ENCODE measurements around the gene PPM1K.

The PPM1K gene

GRCh38 chr4:88280228-88280795, 4.0 kb downstream of the PPM1K start:
- DNase-seq (ENCODE audit: insufficient read length, low spot score), result no peak
- peak; percentile 28 for FAIRE-seq
- no peak for TF ChIP-seq POU2F2 (IDR thresholded peaks at IDR 0.05; ENCODE audit: low read depth, low read length)
- no peak for TF ChIP-seq POLR2A (IDR thresholded peaks at IDR 0.05; ENCODE audit: low read depth, low read length)
- no peak for TF ChIP-seq TAF1 (IDR thresholded peaks at IDR 0.05; ENCODE audit: low read depth, low read length)
- TF ChIP-seq SPI1 (IDR thresholded peaks at IDR 0.05; ENCODE audit: low read depth, low read length), result no peak
- no peak for TF ChIP-seq POLR2AphosphoS5 (IDR thresholded peaks at IDR 0.05; ENCODE audit: low read depth, low read length)
- no peak for TF ChIP-seq PAX5 (IDR thresholded peaks at IDR 0.05; ENCODE audit: insufficient read depth, low read length, severe bottlenecking)

- no peak for DNase-seq (ENCODE audit: insufficient read length, low spot score)
- TF ChIP-seq SPI1 (IDR thresholded peaks at IDR 0.05; ENCODE audit: low read depth, low read length) (no peak), POLR2A (IDR thresholded peaks at IDR 0.05; ENCODE audit: low read depth, low read length) (no peak), POU2F2 (IDR thresholded peaks at IDR 0.05; ENCODE audit: low read depth, low read length) (no peak), POLR2AphosphoS5 (IDR thresholded peaks at IDR 0.05; ENCODE audit: low read depth, low read length) (no peak), PAX5 (IDR thresholded peaks at IDR 0.05; ENCODE audit: insufficient read depth, low read length, severe bottlenecking) (no peak)
- peak; percentile 52 for FAIRE-seq
These were observed 6.6 kb downstream of the PPM1K start for GRCh38 chr4:88277711-88278225.

GRCh38 chr4:88276952-88277710, 7.2 kb downstream of the PPM1K start:
- no peak for TF ChIP-seq POU2F2 (IDR thresholded peaks at IDR 0.05; ENCODE audit: low read depth, low read length)
- TF ChIP-seq SPI1 (IDR thresholded peaks at IDR 0.05; ENCODE audit: low read depth, low read length), result no peak
- no peak for TF ChIP-seq POLR2AphosphoS5 (IDR thresholded peaks at IDR 0.05; ENCODE audit: low read depth, low read length)
- TF ChIP-seq TAF1 (IDR thresholded peaks at IDR 0.05; ENCODE audit: low read depth, low read length), result no peak
- no peak for TF ChIP-seq POLR2A (IDR thresholded peaks at IDR 0.05; ENCODE audit: low read depth, low read length)
- TF ChIP-seq PAX5 (IDR thresholded peaks at IDR 0.05; ENCODE audit: insufficient read depth, low read length, severe bottlenecking), result no peak
- DNase-seq (ENCODE audit: insufficient read length, low spot score) (no peak), FAIRE-seq (peak; percentile 28)

GRCh38 chr4:88275949-88276515, 8.3 kb downstream of the PPM1K start:
- DNase-seq (ENCODE audit: insufficient read length, low spot score), result no peak
- no peak for TF ChIP-seq PAX5 (IDR thresholded peaks at IDR 0.05; ENCODE audit: insufficient read depth, low read length, severe bottlenecking)
- no peak for TF ChIP-seq POU2F2 (IDR thresholded peaks at IDR 0.05; ENCODE audit: low read depth, low read length)
- no peak for TF ChIP-seq POLR2A (IDR thresholded peaks at IDR 0.05; ENCODE audit: low read depth, low read length)
- TF ChIP-seq POLR2AphosphoS5 (IDR thresholded peaks at IDR 0.05; ENCODE audit: low read depth, low read length), result no peak
- no peak for TF ChIP-seq SPI1 (IDR thresholded peaks at IDR 0.05; ENCODE audit: low read depth, low read length)
- no peak for TF ChIP-seq TAF1 (IDR thresholded peaks at IDR 0.05; ENCODE audit: low read depth, low read length)
- FAIRE-seq, result peak; percentile 9

- peak; percentile 78 for FAIRE-seq
- TF ChIP-seq SPI1 (IDR thresholded peaks at IDR 0.05; ENCODE audit: low read depth, low read length), result peak; percentile 64
- no peak for TF ChIP-seq POU2F2 (IDR thresholded peaks at IDR 0.05; ENCODE audit: low read depth, low read length)
- DNase-seq (ENCODE audit: insufficient read length, low spot score), result no peak
These were observed 8.8 kb downstream of the PPM1K start for GRCh38 chr4:88275516-88275915.

GRCh38 chr4:88268913-88269312, 15.4 kb downstream of the PPM1K start:
- DNase-seq (ENCODE audit: insufficient read length, low spot score), result no peak
- TF ChIP-seq POLR2A (IDR thresholded peaks at IDR 0.05; ENCODE audit: low read depth, low read length) (no peak), SPI1 (IDR thresholded peaks at IDR 0.05; ENCODE audit: low read depth, low read length) (no peak), TAF1 (IDR thresholded peaks at IDR 0.05; ENCODE audit: low read depth, low read length) (no peak), PAX5 (IDR thresholded peaks at IDR 0.05; ENCODE audit: insufficient read depth, low read length, severe bottlenecking) (no peak), POU2F2 (IDR thresholded peaks at IDR 0.05; ENCODE audit: low read depth, low read length) (no peak), POLR2AphosphoS5 (IDR thresholded peaks at IDR 0.05; ENCODE audit: low read depth, low read length) (no peak)
- no peak for FAIRE-seq

GRCh38 chr4:88264336-88264735, 20.0 kb downstream of the PPM1K start:
- TF ChIP-seq PAX5 (IDR thresholded peaks at IDR 0.05; ENCODE audit: insufficient read depth, low read length, severe bottlenecking) (no peak), SPI1 (IDR thresholded peaks at IDR 0.05; ENCODE audit: low read depth, low read length) (no peak), POU2F2 (IDR thresholded peaks at IDR 0.05; ENCODE audit: low read depth, low read length) (no peak), POLR2AphosphoS5 (IDR thresholded peaks at IDR 0.05; ENCODE audit: low read depth, low read length) (no peak), TAF1 (IDR thresholded peaks at IDR 0.05; ENCODE audit: low read depth, low read length) (no peak), POLR2A (IDR thresholded peaks at IDR 0.05; ENCODE audit: low read depth, low read length) (no peak)
- DNase-seq (ENCODE audit: insufficient read length, low spot score), result no peak
- no peak for FAIRE-seq

- TF ChIP-seq POLR2A (IDR thresholded peaks at IDR 0.05; ENCODE audit: low read depth, low read length) (no peak), SPI1 (IDR thresholded peaks at IDR 0.05; ENCODE audit: low read depth, low read length) (no peak), POU2F2 (IDR thresholded peaks at IDR 0.05; ENCODE audit: low read depth, low read length) (no peak), TAF1 (IDR thresholded peaks at IDR 0.05; ENCODE audit: low read depth, low read length) (no peak), POLR2AphosphoS5 (IDR thresholded peaks at IDR 0.05; ENCODE audit: low read depth, low read length) (no peak), PAX5 (IDR thresholded peaks at IDR 0.05; ENCODE audit: insufficient read depth, low read length, severe bottlenecking) (no peak)
- no peak for FAIRE-seq
- no peak for DNase-seq (ENCODE audit: insufficient read length, low spot score)
These were observed 26.6 kb downstream of the PPM1K start for GRCh38 chr4:88257726-88258125.

GRCh38 chr4:88255111-88255510, 29.2 kb downstream of the PPM1K start:
- no peak for TF ChIP-seq POLR2AphosphoS5 (IDR thresholded peaks at IDR 0.05; ENCODE audit: low read depth, low read length)
- DNase-seq (ENCODE audit: insufficient read length, low spot score) (no peak), FAIRE-seq (no peak)

All from GM12891 (cell line).